Mesendoderm (in vitro differentiated cells): ENCODE results near the gene WWC1.

ENCODE experiments used
- DNase-seq: peaks from one replicate; pipeline ENCODE4 v3.0.0; 2013
- H2AK5ac ChIP-seq: 2 replicates; pipeline ENCODE4 v1.6.1; 2013; ENCODE audit warnings: low read length, inconsistent platforms
- H2BK120ac ChIP-seq: 2 replicates; pipeline ENCODE4 v1.6.1; 2013; ENCODE audit warnings: low read depth, mild to moderate bottlenecking, low read length, moderate library complexity, mixed read lengths
- H2BK15ac ChIP-seq: replicated peaks from 2 replicates; pipeline ENCODE4 v1.6.1; 2013; ENCODE audit warnings: low read depth, mild to moderate bottlenecking, moderate library complexity
- H2BK5ac ChIP-seq: 2 replicates; pipeline ENCODE4 v1.6.1; 2013; ENCODE audit warnings: low read length, inconsistent platforms
- H3K18ac ChIP-seq: 2 replicates; pipeline ENCODE4 v1.6.1; 2013; ENCODE audit warnings: mild to moderate bottlenecking, low read length, mixed read lengths
- H3K23ac ChIP-seq: one replicate; pipeline ENCODE4 v1.6.1; 2013; ENCODE audit warnings: low read length
- H3K27ac ChIP-seq: 2 replicates; pipeline ENCODE4 v1.5.1; 2013; ENCODE audit warnings: low read depth, mild to moderate bottlenecking, inconsistent platforms, low read length, moderate library complexity
- H3K27me3 ChIP-seq: 2 replicates; pipeline ENCODE4 v1.6.1; 2013; ENCODE audit warnings: low read length, control low read depth, mild to moderate bottlenecking, inconsistent platforms; ENCODE audit not compliant: insufficient read depth, poor library complexity
- H3K36me3 ChIP-seq: 2 replicates; pipeline ENCODE4 v1.6.1; 2013; ENCODE audit warnings: low read length, inconsistent platforms; ENCODE audit not compliant: control insufficient read depth, insufficient read depth
- H3K4ac ChIP-seq: one replicate; pipeline ENCODE4 v1.6.1; 2013; ENCODE audit warnings: low read depth, mild to moderate bottlenecking, low read length, moderate library complexity
- H3K4me1 ChIP-seq: 2 replicates; pipeline ENCODE4 v1.6.1; 2013; ENCODE audit warnings: low read depth, low read length, inconsistent platforms; ENCODE audit not compliant: control insufficient read depth
- H3K4me2 ChIP-seq: 2 replicates; pipeline ENCODE4 v1.6.1; 2013; ENCODE audit warnings: low read length
- H3K4me3 ChIP-seq: 2 replicates; pipeline ENCODE4 v1.5.1; 2013; ENCODE audit warnings: mild to moderate bottlenecking, low read length
- H3K56ac ChIP-seq: one replicate; pipeline ENCODE4 v1.6.1; 2013; ENCODE audit warnings: low read length
- H3K79me1 ChIP-seq: 2 replicates; pipeline ENCODE4 v1.6.1; 2013; ENCODE audit warnings: low read length, inconsistent platforms
- H3K79me2 ChIP-seq: 2 replicates; pipeline ENCODE4 v1.6.1; 2013; ENCODE audit warnings: mild to moderate bottlenecking, low read length; ENCODE audit not compliant: control insufficient read depth, insufficient read depth
- H3K9ac ChIP-seq: 2 replicates; pipeline ENCODE4 v1.6.1; 2013; ENCODE audit warnings: low read length, inconsistent platforms
- H4K5ac ChIP-seq: one replicate; pipeline ENCODE4 v1.6.1; 2013; ENCODE audit warnings: low read length
- H4K8ac ChIP-seq: one replicate; pipeline ENCODE4 v1.6.1; 2013; ENCODE audit warnings: low read depth, mild to moderate bottlenecking, control low read depth, low read length, moderate library complexity
- WGBS: extraction: QIAGEN DNeasy Blood & Tissue Kit; methylation state at CpG from one replicate; pipeline ENCODE4 v1.1.7; 2013; ENCODE audit warnings: low lambda C conversion rate, missing lambda C conversion rate; ENCODE audit not compliant: insufficient coverage; ENCODE audit errors: extremely low coverage; 5-methylcytosine and 5-hydroxymethylcytosine counted together

WWC1 gene

GRCh38 chr5:168401880-168402279, 110.4 kb downstream of the WWC1 start:
- no peaks in the 10 kb centered on the region for H3K27me3 ChIP-seq

GRCh38 chr5:168404365-168404764, 112.9 kb downstream of the WWC1 start:
- Histone ChIP-seq H3K4me1 (no peaks in the 10 kb centered on the region), H3K4me3 (no peak overlapping the region), H3K27me3 (no peaks in the 10 kb centered on the region), H3K27ac (no peak overlapping the region), H4K8ac (no peak overlapping the region), H3K4ac (no peak overlapping the region), H3K18ac (no peak overlapping the region), H3K79me2 (no peaks in the 10 kb centered on the region), H3K4me2 (no peak overlapping the region), H3K79me1 (no peaks in the 10 kb centered on the region), H4K5ac (no peak overlapping the region), H3K56ac (no peak overlapping the region), H3K36me3 (peaks cover 4% of the 10 kb centered on the region), H3K9ac (no peak overlapping the region), H2AK5ac (no peak overlapping the region), H3K23ac (no peak overlapping the region), H2BK15ac (no peak overlapping the region), H2BK5ac (no peak overlapping the region), H2BK120ac (no peak overlapping the region)
- no CpG with 5 or more reads among the region's 12 CpGs for WGBS
- no peak for DNase-seq

More at GRCh38 chr5:168401880-168402279, 110.4 kb downstream of the WWC1 start:
- Histone ChIP-seq H3K4me3 (no peak overlapping the region), H4K5ac (no peak overlapping the region), H3K4me2 (no peak overlapping the region), H3K9ac (no peak overlapping the region), H2BK5ac (no peak overlapping the region), H2BK15ac (no peak overlapping the region), H4K8ac (no peak overlapping the region), H3K56ac (no peak overlapping the region), H3K23ac (no peak overlapping the region), H3K4ac (no peak overlapping the region), H3K27ac (no peak overlapping the region), H2BK120ac (no peak overlapping the region), H2AK5ac (no peak overlapping the region), H3K36me3 (peaks cover 4% of the 10 kb centered on the region), H3K79me2 (no peaks in the 10 kb centered on the region), H3K4me1 (no peaks in the 10 kb centered on the region), H3K18ac (no peak overlapping the region), H3K79me1 (no peaks in the 10 kb centered on the region)
- WGBS: no CpG with 5 or more reads among the region's 4 CpGs
- peak; percentile 29 for DNase-seq

- no peak overlapping the region for H2BK120ac ChIP-seq
- no peak overlapping the region for H3K9ac ChIP-seq
- H3K4me1 ChIP-seq: no peaks in the 10 kb centered on the region
- no peak overlapping the region for H3K4me2 ChIP-seq
- H2AK5ac ChIP-seq: no peak overlapping the region
- no peak overlapping the region for H2BK5ac ChIP-seq
- H3K27me3 ChIP-seq: no peaks in the 10 kb centered on the region
- no peak overlapping the region for H3K56ac ChIP-seq
- no peak overlapping the region for H2BK15ac ChIP-seq
- no peaks in the 10 kb centered on the region for H3K79me1 ChIP-seq
- no peak overlapping the region for H4K5ac ChIP-seq
- WGBS: no CpG with 5 or more reads among the region's 1 CpG
- H3K27ac ChIP-seq: no peak overlapping the region
- H3K36me3 ChIP-seq: peaks cover 4% of the 10 kb centered on the region
- no peak for DNase-seq
- H3K23ac ChIP-seq: no peak overlapping the region
- H3K4ac ChIP-seq: no peak overlapping the region
- H3K79me2 ChIP-seq: no peaks in the 10 kb centered on the region
- no peak overlapping the region for H3K18ac ChIP-seq
- no peak overlapping the region for H4K8ac ChIP-seq
- H3K4me3 ChIP-seq: no peak overlapping the region
These were observed 115.8 kb downstream of the WWC1 start for GRCh38 chr5:168407211-168407610.

- Histone ChIP-seq H2BK5ac (no peak overlapping the region), H4K8ac (no peak overlapping the region), H3K4me3 (no peak overlapping the region), H2BK15ac (no peak overlapping the region), H3K18ac (no peak overlapping the region), H3K56ac (no peak overlapping the region), H3K27me3 (no peaks in the 10 kb centered on the region), H3K9ac (no peak overlapping the region), H2AK5ac (no peak overlapping the region), H3K4me2 (no peak overlapping the region), H3K4ac (no peak overlapping the region), H3K79me1 (no peaks in the 10 kb centered on the region), H2BK120ac (no peak overlapping the region), H3K79me2 (no peaks in the 10 kb centered on the region), H3K36me3 (peaks cover 4% of the 10 kb centered on the region), H3K23ac (no peak overlapping the region), H3K27ac (no peak overlapping the region), H3K4me1 (no peaks in the 10 kb centered on the region), H4K5ac (no peak overlapping the region)
- no peak for DNase-seq
- WGBS: no CpG with 5 or more reads among the region's 11 CpGs
These were observed 117.3 kb downstream of the WWC1 start for GRCh38 chr5:168408561-168409305.

- Histone ChIP-seq H3K36me3 (peaks cover 4% of the 10 kb centered on the region), H3K18ac (no peak overlapping the region), H2BK5ac (no peak overlapping the region), H3K23ac (no peak overlapping the region), H2BK120ac (no peak overlapping the region), H3K4me2 (no peak overlapping the region), H3K79me1 (no peaks in the 10 kb centered on the region), H3K56ac (no peak overlapping the region), H4K5ac (no peak overlapping the region), H3K27me3 (no peaks in the 10 kb centered on the region), H3K9ac (no peak overlapping the region), H2BK15ac (no peak overlapping the region), H3K4me1 (no peaks in the 10 kb centered on the region), H3K4ac (no peak overlapping the region), H3K79me2 (no peaks in the 10 kb centered on the region), H3K27ac (no peak overlapping the region), H2AK5ac (no peak overlapping the region), H3K4me3 (no peak overlapping the region), H4K8ac (no peak overlapping the region)
- DNase-seq: no peak
- no CpG with 5 or more reads among the region's 17 CpGs for WGBS
These were observed 118.4 kb downstream of the WWC1 start for GRCh38 chr5:168409591-168410458.
